ENCODE measurements around the gene COG3.

GRCh38 chr13:45482571-45483173 is 17.9 kb downstream of the COG3 start:
- TF ChIP-seq CTCF (IDR thresholded peaks at IDR 0.05) (no peak), POLR2A (IDR thresholded peaks at IDR 0.05) (no peak)

Measured in heart left ventricle (tissue), 13 donors.